Hepatocyte (in vitro differentiated cells): ENCODE data around the gene CDC42SE2. TPM values are rescaled to one million over a fixed set of nuclear protein-coding genes. Genes with fewer than 3 reads are reported as not detected.
"Not testable (repeated sequence)": the region's sequence is repeated elsewhere in the genome, so short reads cannot be mapped to it uniquely, and the experiment has no call there.

Experiments used
- DNase-seq: peaks from one replicate; pipeline ENCODE4 v3.0.0-alpha.2; 2016; ENCODE audit warnings: low spot score
- H2AFZ ChIP-seq: fragments of 200-600 bp; sonication (generic); 2 replicates; pipeline ENCODE4 v1.6.0; 2016; ENCODE audit warnings: antibody characterized with exemption, mild to moderate bottlenecking
- H3K27ac ChIP-seq: fragments of 200-600 bp; sonication (generic); 2 replicates; pipeline ENCODE4 v1.5.1; 2016; ENCODE audit warnings: mild to moderate bottlenecking
- H3K27me3 ChIP-seq: fragments of 200-600 bp; sonication (generic); 2 replicates; pipeline ENCODE4 v1.6.1; 2016
- H3K36me3 ChIP-seq: fragments of 200-600 bp; sonication (generic); replicated peaks from 2 replicates; pipeline ENCODE4 v1.5.1; 2016; ENCODE audit warnings: low read depth; ENCODE audit not compliant: insufficient read depth
- H3K4me1 ChIP-seq: fragments of 200-600 bp; sonication (generic); 2 replicates; pipeline ENCODE4 v1.5.1; 2016; ENCODE audit warnings: mild to moderate bottlenecking, moderate library complexity; ENCODE audit not compliant: insufficient read depth
- H3K4me2 ChIP-seq: fragments of 200-600 bp; sonication (generic); 2 replicates; pipeline ENCODE4 v1.6.0; 2016
- H3K4me3 ChIP-seq: fragments of 200-600 bp; sonication (generic); 2 replicates; pipeline ENCODE4 v1.5.1; 2016; ENCODE audit warnings: mild to moderate bottlenecking
- H3K79me2 ChIP-seq: fragments of 200-600 bp; sonication (generic); 2 replicates; pipeline ENCODE4 v1.6.0; 2017; ENCODE audit warnings: mild to moderate bottlenecking
- H3K9me2 ChIP-seq: fragments of 200-600 bp; sonication (generic); replicated peaks from 2 replicates; pipeline ENCODE4 v1.6.0; 2017; ENCODE audit warnings: mild to moderate bottlenecking; ENCODE audit not compliant: insufficient read depth
- H3K9me3 ChIP-seq: fragments of 200-600 bp; sonication (generic); 2 replicates; pipeline ENCODE4 v1.5.1; 2016; ENCODE audit warnings: low read depth, mild to moderate bottlenecking
- H4K20me1 ChIP-seq: fragments of 200-600 bp; sonication (generic); 2 replicates; pipeline ENCODE4 v1.6.0; 2016; ENCODE audit warnings: mild to moderate bottlenecking; ENCODE audit not compliant: insufficient read depth, poor library complexity, severe bottlenecking
- EZH2 ChIP-seq: fragments of 200-600 bp; sonication (generic); IDR thresholded peaks from 2 replicates; pipeline ENCODE4 v1.6.1; 2016; ENCODE audit warnings: antibody characterized with exemption, mild to moderate bottlenecking, borderline replicate concordance
- EZH2phosphoT487 ChIP-seq: fragments of 200-600 bp; sonication (generic); IDR thresholded peaks from one replicate; pipeline ENCODE4 v1.6.1; 2018; ENCODE audit warnings: antibody characterized with exemption, mild to moderate bottlenecking, low read depth, moderate library complexity; ENCODE audit not compliant: unreplicated experiment, severe bottlenecking
- WGBS: methylation state at CpG from one replicate; pipeline ENCODE4 v1.1.6; 2016; ENCODE audit warnings: low lambda C conversion rate; ENCODE audit errors: missing lambda C conversion rate; 5-methylcytosine and 5-hydroxymethylcytosine counted together
- polyA plus RNA-seq: library from polyadenylated mRNA; unstranded; fragments of >200 nt; fragmentation: Nextera tagmentation; extraction: Ambion mirVana; gene quantifications from 2 replicates; pipeline ENCODE4 v1.2.1, GENCODE V29; 2016
- total RNA-seq: library from RNA; depleted of rRNA; stranded (reverse); fragments of >200 nt; gene quantifications from 2 replicates; pipeline ENCODE4 v1.2.3, GENCODE V29; 2014
- TF ChIP-seq, protein P1 (sequence below): fragments of 200-600 bp; sonication (generic); IDR thresholded peaks from 2 replicates; pipeline ENCODE4 v1.5.1; 2016; ENCODE audit warnings: antibody characterized with exemption, mild to moderate bottlenecking; ENCODE audit not compliant: poor library complexity

Gene CDC42SE2
- total and polyA plus RNA-seq, 2 experiments from 2014 or later, result 27.2 to 51.5 TPM

DNA sequence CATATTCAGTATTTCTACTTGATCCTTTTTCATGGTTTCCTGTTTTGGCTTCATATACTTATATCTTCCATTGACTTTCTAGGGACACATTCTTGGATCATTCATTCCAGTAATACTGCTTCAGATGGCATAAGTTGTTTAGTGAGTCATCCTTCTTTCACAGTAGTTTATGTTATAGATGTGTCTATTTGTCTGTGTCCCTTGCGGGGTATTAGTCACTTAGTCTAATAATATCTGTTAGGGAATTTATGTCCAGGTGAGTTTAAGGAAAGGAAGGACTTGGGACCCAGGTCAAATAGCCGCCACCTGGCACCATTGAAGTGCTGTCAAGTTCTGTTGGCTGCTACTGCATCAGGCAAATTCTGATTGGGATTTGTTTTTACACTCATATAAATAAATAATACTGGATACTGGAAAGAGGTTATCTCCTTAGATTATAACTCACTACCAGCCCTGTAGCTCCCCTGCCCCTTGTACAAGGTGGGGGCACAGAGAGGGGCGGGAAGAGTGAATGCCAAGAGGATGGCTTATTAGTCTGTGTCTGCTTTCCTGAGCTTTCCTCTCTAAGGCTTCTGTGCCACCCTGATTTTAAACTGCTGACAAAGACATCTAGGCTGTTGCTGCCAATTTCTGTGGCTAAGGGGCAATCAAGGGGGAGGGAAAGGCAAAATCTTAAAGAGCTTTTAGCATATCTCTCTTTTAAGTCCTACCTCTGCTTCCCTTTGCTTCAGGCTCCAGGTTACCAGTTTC is 64.9 kb downstream of the CDC42SE2 start:
- H3K4me2 ChIP-seq, result no peak overlapping the region
- 91% methylated on average over 3 of the region's 3 CpGs for WGBS
- no peaks in the 10 kb centered on the region for H3K36me3 ChIP-seq
- H2AFZ ChIP-seq, result no peak overlapping the region
- H3K9me2 ChIP-seq, result no peaks in the 10 kb centered on the region
- H3K79me2 ChIP-seq, result peaks cover 79% of the 10 kb centered on the region
- peak overlapping the region; percentile 7 for H3K27ac ChIP-seq
- H4K20me1 ChIP-seq, result peaks cover 5% of the 10 kb centered on the region
- no peaks in the 10 kb centered on the region for H3K9me3 ChIP-seq
- TF ChIP-seq, protein P1, sequence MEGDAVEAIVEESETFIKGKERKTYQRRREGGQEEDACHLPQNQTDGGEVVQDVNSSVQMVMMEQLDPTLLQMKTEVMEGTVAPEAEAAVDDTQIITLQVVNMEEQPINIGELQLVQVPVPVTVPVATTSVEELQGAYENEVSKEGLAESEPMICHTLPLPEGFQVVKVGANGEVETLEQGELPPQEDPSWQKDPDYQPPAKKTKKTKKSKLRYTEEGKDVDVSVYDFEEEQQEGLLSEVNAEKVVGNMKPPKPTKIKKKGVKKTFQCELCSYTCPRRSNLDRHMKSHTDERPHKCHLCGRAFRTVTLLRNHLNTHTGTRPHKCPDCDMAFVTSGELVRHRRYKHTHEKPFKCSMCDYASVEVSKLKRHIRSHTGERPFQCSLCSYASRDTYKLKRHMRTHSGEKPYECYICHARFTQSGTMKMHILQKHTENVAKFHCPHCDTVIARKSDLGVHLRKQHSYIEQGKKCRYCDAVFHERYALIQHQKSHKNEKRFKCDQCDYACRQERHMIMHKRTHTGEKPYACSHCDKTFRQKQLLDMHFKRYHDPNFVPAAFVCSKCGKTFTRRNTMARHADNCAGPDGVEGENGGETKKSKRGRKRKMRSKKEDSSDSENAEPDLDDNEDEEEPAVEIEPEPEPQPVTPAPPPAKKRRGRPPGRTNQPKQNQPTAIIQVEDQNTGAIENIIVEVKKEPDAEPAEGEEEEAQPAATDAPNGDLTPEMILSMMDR, result no peak
- TF ChIP-seq EZH2phosphoT487 (no peak), EZH2 (no peak)
- no peak overlapping the region for H3K4me3 ChIP-seq
- peak; percentile 36 for DNase-seq
- H3K4me1 ChIP-seq, result no peaks in the 10 kb centered on the region
- H3K27me3 ChIP-seq, result no peaks in the 10 kb centered on the region

DNA sequence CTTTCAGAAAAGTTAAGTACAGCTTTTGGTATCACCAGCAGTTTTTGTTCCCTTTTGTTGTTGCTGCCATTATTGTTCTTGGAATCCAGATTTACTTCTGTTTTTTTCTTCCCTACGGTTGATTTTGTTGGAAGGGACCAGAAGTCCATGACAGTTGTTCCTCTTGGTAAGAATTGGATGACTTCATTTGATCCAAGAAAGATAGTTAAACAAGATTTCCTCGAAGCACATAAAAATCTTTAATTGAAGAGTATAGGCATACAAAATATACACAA is 65.4 kb downstream of the CDC42SE2 start:
- H3K27ac ChIP-seq, result peak overlapping the region; percentile 7
- H3K4me1 ChIP-seq, result no peaks in the 10 kb centered on the region
- TF ChIP-seq, protein P1, result no peak
- TF ChIP-seq EZH2phosphoT487, result no peak
- no peak for TF ChIP-seq EZH2
- no peak overlapping the region for H3K4me2 ChIP-seq
- H2AFZ ChIP-seq, result no peak overlapping the region
- H3K9me2 ChIP-seq, result no peaks in the 10 kb centered on the region
- no peak for DNase-seq
- no peaks in the 10 kb centered on the region for H3K9me3 ChIP-seq
- peaks cover 5% of the 10 kb centered on the region for H4K20me1 ChIP-seq
- peaks cover 76% of the 10 kb centered on the region for H3K79me2 ChIP-seq
- WGBS, result 94% methylated on average over 2 of the region's 2 CpGs
- no peaks in the 10 kb centered on the region for H3K36me3 ChIP-seq
- no peaks in the 10 kb centered on the region for H3K27me3 ChIP-seq
- H3K4me3 ChIP-seq, result no peak overlapping the region

DNA sequence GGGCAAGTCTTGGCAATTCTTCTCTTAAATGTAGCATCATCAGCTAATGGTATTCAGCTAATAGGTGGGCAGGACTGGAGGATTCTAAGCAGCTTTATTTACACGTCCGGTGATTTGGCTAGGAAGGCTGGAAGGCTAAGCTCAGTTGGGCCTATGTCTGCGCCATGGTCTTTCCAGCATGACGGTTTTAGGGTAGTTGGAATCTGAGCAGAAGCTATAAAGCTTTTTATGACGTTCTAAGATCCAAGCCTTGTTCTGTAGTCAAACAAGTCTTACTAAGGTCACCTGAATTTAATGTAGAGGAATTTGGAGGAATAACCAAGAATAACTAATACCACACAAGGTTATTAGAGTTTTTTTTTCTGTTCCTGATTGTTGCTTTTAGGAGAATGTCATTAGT is 66.2 kb downstream of the CDC42SE2 start:
- DNase-seq, result no peak
- no peak overlapping the region for H3K4me2 ChIP-seq
- H3K27ac ChIP-seq, result no peak overlapping the region
- TF ChIP-seq, protein P1, result no peak
- TF ChIP-seq EZH2phosphoT487 (no peak), EZH2 (no peak)
- H3K9me2 ChIP-seq, result no peaks in the 10 kb centered on the region
- no peaks in the 10 kb centered on the region for H3K4me1 ChIP-seq
- no peaks in the 10 kb centered on the region for H3K27me3 ChIP-seq
- no peak overlapping the region for H3K4me3 ChIP-seq
- H4K20me1 ChIP-seq, result peaks cover 5% of the 10 kb centered on the region
- H2AFZ ChIP-seq, result no peak overlapping the region
- no peaks in the 10 kb centered on the region for H3K36me3 ChIP-seq
- WGBS, result 92% methylated on average over 5 of the region's 5 CpGs
- H3K9me3 ChIP-seq, result no peaks in the 10 kb centered on the region
- H3K79me2 ChIP-seq, result peaks cover 71% of the 10 kb centered on the region

DNA sequence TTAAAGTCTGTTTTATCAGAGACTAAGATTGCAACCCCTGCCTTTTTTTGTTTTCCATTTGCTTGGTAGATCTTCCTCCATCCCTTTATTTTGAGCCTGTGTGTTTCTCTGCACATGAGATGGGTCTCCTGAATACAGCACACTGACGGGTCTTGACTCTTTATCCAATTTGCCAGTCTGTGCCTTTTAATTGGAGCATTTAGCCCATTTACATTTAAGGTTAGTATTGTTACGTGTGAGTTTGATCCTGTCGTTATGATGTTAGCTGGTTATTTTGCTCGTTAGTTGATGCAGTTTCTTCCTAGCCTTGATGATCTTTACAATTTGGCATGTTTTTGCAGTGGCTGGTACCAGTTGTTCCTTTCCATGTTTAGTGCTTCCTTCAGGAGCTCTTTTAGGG is 71.9 kb downstream of the CDC42SE2 start:
- not testable (repeated sequence) for H3K4me2 ChIP-seq, H3K27me3 ChIP-seq, H2AFZ ChIP-seq, H3K4me3 ChIP-seq, H3K9me2 ChIP-seq, DNase-seq, H3K27ac ChIP-seq, H3K9me3 ChIP-seq, H3K36me3 ChIP-seq, H4K20me1 ChIP-seq, H3K4me1 ChIP-seq
- H3K79me2 ChIP-seq, result peaks cover 38% of the 10 kb centered on the region
- WGBS, result 96% methylated on average over 4 of the region's 4 CpGs

DNA sequence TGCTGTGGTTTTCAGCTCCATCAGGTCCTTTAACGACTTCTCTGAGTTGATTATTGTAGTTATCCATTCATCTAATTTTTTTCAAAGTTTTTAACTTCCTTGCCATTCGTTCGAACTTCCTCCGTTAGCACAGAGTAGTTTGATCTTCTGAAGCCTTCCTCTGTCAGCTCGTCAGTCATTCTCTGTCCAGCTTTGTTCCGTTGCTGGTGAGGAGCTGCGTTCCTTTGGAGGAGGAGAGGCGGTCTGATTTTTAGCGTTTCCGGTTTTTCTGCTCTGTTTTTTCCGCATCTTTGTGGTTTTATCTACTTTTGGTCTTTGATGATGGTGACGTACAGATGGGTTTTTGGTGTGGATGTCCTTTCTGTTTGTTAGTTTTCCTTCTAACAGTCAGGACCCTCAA is 72.9 kb downstream of the CDC42SE2 start:
- H3K36me3 ChIP-seq, H3K4me2 ChIP-seq, H3K9me2 ChIP-seq, DNase-seq, H3K4me1 ChIP-seq, H3K27me3 ChIP-seq, H3K4me3 ChIP-seq, H2AFZ ChIP-seq, H3K9me3 ChIP-seq, H3K27ac ChIP-seq, H4K20me1 ChIP-seq: not testable (repeated sequence)
- H3K79me2 ChIP-seq, result peaks cover 28% of the 10 kb centered on the region
- 98% methylated on average over 11 of the region's 12 CpGs for WGBS

DNA sequence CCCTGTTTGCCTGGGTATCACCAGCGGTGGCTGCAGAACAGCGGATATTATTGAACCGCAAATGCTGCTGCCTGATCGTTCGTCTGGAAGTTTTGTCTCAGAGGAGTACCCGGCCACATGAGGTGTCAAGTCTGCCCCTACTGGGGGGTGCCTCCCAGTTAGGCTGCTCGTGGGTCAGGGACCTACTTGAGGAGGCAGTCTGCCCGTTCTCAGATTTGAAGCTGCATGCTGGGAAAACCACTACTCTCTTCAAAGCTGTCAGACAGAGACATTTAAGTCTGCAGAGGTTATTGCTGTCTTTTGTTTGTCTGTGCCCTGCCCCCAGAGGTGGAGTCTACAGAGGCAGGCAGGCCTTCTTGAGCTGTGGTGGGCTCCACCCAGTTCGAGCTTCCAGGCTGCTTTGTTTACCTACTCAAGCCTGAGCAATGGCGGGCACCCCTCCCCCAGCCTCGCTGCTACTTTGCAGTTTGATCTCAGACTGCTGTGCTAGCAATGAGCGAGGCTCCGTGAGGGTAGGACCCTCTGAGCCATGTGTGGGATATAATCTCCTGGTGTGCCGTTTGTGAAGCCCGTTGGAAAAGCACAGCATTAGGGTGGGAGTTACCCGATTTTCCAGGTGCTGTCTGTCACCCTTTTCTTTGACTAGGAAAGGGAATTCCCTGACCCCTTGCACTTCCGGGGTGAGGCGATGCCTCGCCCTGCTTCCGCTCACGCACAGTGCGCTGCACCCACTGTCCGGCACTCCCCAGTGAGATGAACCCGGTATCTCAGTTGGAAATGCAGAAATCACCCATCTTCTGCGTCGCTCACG is 73.6 kb downstream of the CDC42SE2 start:
- 98% methylated on average over 26 of the region's 27 CpGs for WGBS
- H3K36me3 ChIP-seq, result not testable (repeated sequence)
- H3K79me2 ChIP-seq, result peaks cover 27% of the 10 kb centered on the region

More for the DNA sequence above, 73.6 kb downstream of the CDC42SE2 start:
- H3K27me3 ChIP-seq, H3K4me3 ChIP-seq, DNase-seq, H3K9me2 ChIP-seq, H3K9me3 ChIP-seq, H3K4me2 ChIP-seq, H3K27ac ChIP-seq, H2AFZ ChIP-seq, H4K20me1 ChIP-seq, H3K4me1 ChIP-seq: not testable (repeated sequence)
